Lower lobe of right lung (tissue), 2 donors: ENCODE measurements around the gene SCARF2. TPM values are rescaled to one million over a fixed set of nuclear protein-coding genes. Genes with fewer than 3 reads are reported as not detected.

Experiments
- ATAC-seq, 2 donors: fragments of 200-7000 bp; cut with Tn5 transposase; one replicate each; pipeline ENCODE4 v1.9.1; 2020 to 2022; ENCODE audit warnings: mild to moderate bottlenecking in 2 of 2, moderate library complexity in 2 of 2
- DNase-seq: peaks from one replicate; pipeline ENCODE4 v3.0.0-alpha.2; 2020
- H3K27ac ChIP-seq: fragments of 200-600 bp; one replicate; pipeline ENCODE4 v1.8.0; 2022
- H3K27me3 ChIP-seq: fragments of 200-600 bp; one replicate; pipeline ENCODE4 v1.8.0; 2022; ENCODE audit warnings: low read depth
- H3K36me3 ChIP-seq: fragments of 200-600 bp; one replicate; pipeline ENCODE4 v1.8.0; 2022; ENCODE audit warnings: mild to moderate bottlenecking
- H3K4me1 ChIP-seq: fragments of 200-600 bp; one replicate; pipeline ENCODE4 v1.8.0; 2022
- H3K4me3 ChIP-seq: fragments of 200-600 bp; one replicate; pipeline ENCODE4 v1.8.0; 2022; ENCODE audit warnings: mild to moderate bottlenecking
- H3K9me3 ChIP-seq: fragments of 200-600 bp; one replicate; pipeline ENCODE4 v1.8.0; 2022
- CTCF ChIP-seq: fragments of 200-600 bp; IDR thresholded peaks from one replicate; pipeline ENCODE4 v1.8.0; 2022; ENCODE audit warnings: antibody characterized with exemption, mild to moderate bottlenecking
- intact Hi-C: fragments of 100-400 bp; cut with DNase I; formaldehyde crosslinking; loops from one replicate; pipeline ENCODE4 v1.11.0; 2022
- total RNA-seq: library from RNA; stranded (reverse); fragmentation: NEBNext Ultra II Directional; extraction: Animal tissue kit (Norgen Biotek cat#: 25700); gene quantifications from one replicate; pipeline ENCODE4 v1.2.1, GENCODE V29; 2021
- donor health status: DM: no; HTN: yes; CAD: no; lungs with severe emphysema.

SCARF2 gene
- total RNA-seq, 1 donor from 2014 or later = 12.6 TPM

GRCh38 chr22:20389288-20389687 is 48.3 kb downstream of the SCARF2 start:
- TF ChIP-seq CTCF = no peak
- ATAC-seq (no peak), DNase-seq (no peak)
- intact Hi-C loops = no loop called here
- Histone ChIP-seq H3K4me3 (no peak overlapping the region), H3K9me3 (no peaks in the 10 kb centered on the region), H3K36me3 (no peaks in the 10 kb centered on the region), H3K27me3 (no peaks in the 10 kb centered on the region), H3K4me1 (peaks cover 4% of the 10 kb centered on the region), H3K27ac (no peak overlapping the region)

- no peak for ATAC-seq
- no peak for DNase-seq
- Histone ChIP-seq H3K4me3 (no peak overlapping the region), H3K9me3 (no peaks in the 10 kb centered on the region), H3K27ac (no peak overlapping the region), H3K27me3 (no peaks in the 10 kb centered on the region), H3K4me1 (no peaks in the 10 kb centered on the region), H3K36me3 (no peaks in the 10 kb centered on the region)
- intact Hi-C loops = no loop called here
- TF ChIP-seq CTCF = no peak
Observed at GRCh38 chr22:20388200-20388599, 49.4 kb downstream of the SCARF2 start.

GRCh38 chr22:20386972-20387371 is 50.7 kb downstream of the SCARF2 start:
- Histone ChIP-seq H3K36me3 (no peaks in the 10 kb centered on the region), H3K4me1 (no peaks in the 10 kb centered on the region), H3K27ac (no peak overlapping the region), H3K4me3 (no peak overlapping the region), H3K9me3 (no peaks in the 10 kb centered on the region), H3K27me3 (no peaks in the 10 kb centered on the region)
- TF ChIP-seq CTCF = no peak
- DNase-seq (no peak), ATAC-seq (no peak)
- intact Hi-C loops = no loop called here

- no peak overlapping the region for H3K4me3 ChIP-seq
- no peak for TF ChIP-seq CTCF
- no peaks in the 10 kb centered on the region for H3K27me3 ChIP-seq
- no peaks in the 10 kb centered on the region for H3K9me3 ChIP-seq
- H3K27ac ChIP-seq = no peak overlapping the region
- DNase-seq = no peak
- ATAC-seq = no peak
- no peaks in the 10 kb centered on the region for H3K36me3 ChIP-seq
- no peaks in the 10 kb centered on the region for H3K4me1 ChIP-seq
- intact Hi-C loops = no loop called here
Observed at GRCh38 chr22:20386336-20386735, 51.3 kb downstream of the SCARF2 start.

- DNase-seq (no peak), ATAC-seq (no peak)
- intact Hi-C loops = no loop called here
- no peaks in the 10 kb centered on the region for H3K27me3 ChIP-seq
- no peak overlapping the region for H3K4me3 ChIP-seq
- no peaks in the 10 kb centered on the region for H3K4me1 ChIP-seq
- no peak for TF ChIP-seq CTCF
- H3K36me3 ChIP-seq = no peaks in the 10 kb centered on the region
- H3K27ac ChIP-seq = no peak overlapping the region
- no peaks in the 10 kb centered on the region for H3K9me3 ChIP-seq
Observed at GRCh38 chr22:20384865-20385264, 52.8 kb downstream of the SCARF2 start.

- H3K36me3 ChIP-seq = no peaks in the 10 kb centered on the region
- H3K27ac ChIP-seq = no peak overlapping the region
- H3K9me3 ChIP-seq = no peaks in the 10 kb centered on the region
- intact Hi-C loops = no loop called here
- TF ChIP-seq CTCF = no peak
- H3K27me3 ChIP-seq = no peaks in the 10 kb centered on the region
- no peak for ATAC-seq
- no peaks in the 10 kb centered on the region for H3K4me1 ChIP-seq
- no peak overlapping the region for H3K4me3 ChIP-seq
- DNase-seq = no peak
Observed at GRCh38 chr22:20384171-20384570, 53.5 kb downstream of the SCARF2 start.
